Lower leg skin (tissue), 3 donors: ENCODE results near the gene CELF2.

Source experiments
- CTCF ChIP-seq, 3 donors: fragments of 450-650 bp; IDR thresholded peaks; one replicate each; pipeline ENCODE4 v1.5.1; 2016; ENCODE audit warnings: antibody characterized with exemption in 3 of 3, mild to moderate bottlenecking in 3 of 3, moderate library complexity in 2 of 3
- POLR2A ChIP-seq, 2 donors: fragments of 450-650 bp; IDR thresholded peaks; one replicate each; pipeline ENCODE4 v1.6.1; 2016 to 2017; ENCODE audit warnings: antibody characterized with exemption in 2 of 2, mild to moderate bottlenecking in 1 of 2, moderate library complexity in 1 of 2

- TF ChIP-seq CTCF (IDR thresholded peaks at IDR 0.05): no peak
- no peak for TF ChIP-seq POLR2A (IDR thresholded peaks at IDR 0.05)
Observed at GRCh38 chr10:11326913-11327616, 309.4 kb downstream of the CELF2 start.
